RWPE2 (cell line): ENCODE data around the gene NT5C3B.
A peak's percentile ranks its signal among the peaks of the same experiment; 100 is the strongest.
"Not testable (repeated sequence)": the region's sequence is repeated elsewhere in the genome, so short reads cannot be mapped to it uniquely, and the experiment has no call there.

Experiments used
- ATAC-seq: fragments of 200-7000 bp; cut with Tn5 transposase; 3 replicates; pipeline ENCODE4 v1.9.1; 2021; ENCODE audit warnings: low read depth
- DNase-seq: peaks from one replicate; pipeline ENCODE4 v3.0.0-alpha.2; 2020; ENCODE audit warnings: low spot score
- H3K27ac ChIP-seq: fragments of 450-650 bp; 2 replicates; pipeline ENCODE4 v1.5.1; 2017; ENCODE audit warnings: mild to moderate bottlenecking; ENCODE audit not compliant: poor library complexity, severe bottlenecking
- H3K27me3 ChIP-seq: fragments of 250-450 bp; sonication (Bioruptor Pico); 2 replicates; pipeline ENCODE4 v1.5.1; 2021; ENCODE audit warnings: mild to moderate bottlenecking, moderate library complexity; ENCODE audit not compliant: insufficient read depth, poor library complexity, severe bottlenecking
- H3K36me3 ChIP-seq: fragments of 250-450 bp; sonication (Bioruptor Pico); 2 replicates; pipeline ENCODE4 v1.5.1; 2020; ENCODE audit warnings: low read depth, mild to moderate bottlenecking, moderate library complexity
- H3K4me1 ChIP-seq: fragments of 250-450 bp; sonication (Bioruptor Pico); 2 replicates; pipeline ENCODE4 v1.5.1; 2021; ENCODE audit warnings: mild to moderate bottlenecking, moderate library complexity; ENCODE audit not compliant: insufficient read depth, poor library complexity, severe bottlenecking
- H3K4me3 ChIP-seq: fragments of 250-450 bp; sonication (Bioruptor Pico); 2 replicates; pipeline ENCODE4 v1.5.1; 2021; ENCODE audit warnings: mild to moderate bottlenecking, moderate library complexity; ENCODE audit not compliant: severe bottlenecking
- H3K9me3 ChIP-seq: fragments of 250-450 bp; sonication (Bioruptor Pico); 2 replicates; pipeline ENCODE4 v1.5.1; 2021; ENCODE audit warnings: mild to moderate bottlenecking, moderate library complexity; ENCODE audit not compliant: severe bottlenecking
- CTCF ChIP-seq: fragments of 450-650 bp; IDR thresholded peaks from one replicate; pipeline ENCODE4 v1.5.1; 2017; ENCODE audit warnings: mild to moderate bottlenecking, moderate library complexity; ENCODE audit not compliant: poor library complexity, severe bottlenecking

Gene NT5C3B

GRCh38 chr17:41837761-41838538 lies 1.9 kb upstream of the NT5C3B start, which contains the start of gene KLHL10:
TSS of gene KLHL10 (plus strand) at chr17:41837825. CDS start at chr17:41837933, 108 bp downstream.
- peaks cover 3% of the 10 kb centered on the region for H3K4me1 ChIP-seq
- H3K4me3 ChIP-seq, result peak within 1 kb of the TSS; percentile 86
- ATAC-seq (no peak), DNase-seq (no peak)
- H3K27me3 ChIP-seq, result no peaks in the 10 kb centered on the region
- no peak for TF ChIP-seq CTCF
- peaks cover 18% of the 10 kb centered on the region for H3K36me3 ChIP-seq
- H3K9me3 ChIP-seq, result no peaks in the 10 kb centered on the region
- H3K27ac ChIP-seq, result no peak within 1 kb of the TSS

DNA sequence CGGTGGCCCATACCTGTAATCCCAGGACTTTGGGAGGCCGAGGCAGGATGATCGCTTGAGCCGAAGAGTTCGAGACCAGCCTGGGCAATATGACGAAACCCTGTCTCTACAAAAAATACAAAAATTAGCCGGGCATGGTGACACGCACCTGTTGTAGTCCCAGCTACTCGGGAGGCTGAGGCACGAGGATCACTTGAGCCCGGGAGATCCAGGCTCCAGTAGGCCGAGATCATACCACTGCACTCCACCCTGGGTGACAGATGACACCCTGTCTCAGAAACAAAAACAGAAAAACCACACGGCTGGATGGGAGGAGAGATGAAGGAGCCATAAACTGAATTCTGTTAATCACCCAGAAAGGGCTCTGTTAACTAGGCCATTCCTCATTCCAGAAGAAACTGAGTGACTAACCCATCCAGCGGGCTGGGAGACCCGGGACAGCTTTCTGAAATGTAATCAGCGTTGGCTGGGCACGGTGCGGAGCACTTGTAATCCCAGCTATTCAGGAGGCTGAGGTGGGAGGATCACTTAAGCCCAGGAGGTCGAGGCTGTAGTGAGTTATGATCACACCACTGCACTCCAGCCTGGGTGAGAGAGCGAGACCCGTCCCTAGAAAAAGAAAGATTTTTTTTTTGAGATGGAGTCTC lies 641 bp upstream of the NT5C3B start:
- H3K9me3 ChIP-seq, result no peaks in the 10 kb centered on the region
- H3K4me1 ChIP-seq, result peaks cover 3% of the 10 kb centered on the region
- H3K4me3 ChIP-seq, result peak overlapping the region; percentile 86
- peaks cover 30% of the 10 kb centered on the region for H3K36me3 ChIP-seq
- DNase-seq, result no peak
- ATAC-seq, result no peak
- TF ChIP-seq CTCF, result no peak
- H3K27ac ChIP-seq, result no peak overlapping the region
- no peaks in the 10 kb centered on the region for H3K27me3 ChIP-seq

DNA sequence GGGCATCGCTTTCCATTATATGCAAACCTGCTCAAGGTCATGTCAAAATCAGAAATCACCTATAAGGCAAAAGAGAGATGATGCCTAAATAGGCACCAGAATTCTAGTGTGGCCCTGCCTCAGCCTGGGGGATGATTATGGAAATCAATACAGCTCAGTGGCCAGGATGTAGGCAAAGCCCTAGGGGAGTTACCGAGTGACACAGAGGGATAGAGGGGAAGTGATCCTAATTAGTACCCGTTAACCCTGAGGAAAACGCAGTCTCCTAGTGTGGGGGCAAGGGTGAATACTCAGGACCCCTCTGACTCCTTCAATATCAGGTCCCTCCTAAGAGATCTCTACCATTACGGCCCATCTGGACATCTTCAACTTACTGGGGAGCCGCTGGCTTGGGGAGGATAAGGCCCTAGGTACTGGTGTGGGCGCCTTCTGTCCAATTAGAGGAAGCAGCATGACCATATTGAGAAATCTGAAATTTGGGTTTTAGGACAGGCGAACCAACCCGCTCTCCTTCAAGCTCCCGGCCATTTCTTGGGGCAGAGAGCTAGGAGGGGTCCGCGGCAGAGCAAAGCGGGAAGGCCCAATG lies 725 bp downstream of the NT5C3B start:
- Histone ChIP-seq H3K27me3 (no peaks in the 10 kb centered on the region), H3K27ac (peak overlapping the region; percentile 14), H3K36me3 (peaks cover 41% of the 10 kb centered on the region), H3K4me3 (peak overlapping the region; percentile 86), H3K9me3 (no peaks in the 10 kb centered on the region), H3K4me1 (peaks cover 3% of the 10 kb centered on the region)
- peak; percentile 46 for ATAC-seq
- DNase-seq, result no peak
- no peak for TF ChIP-seq CTCF

GRCh38 chr17:41829961-41830360 lies 6.1 kb downstream of the NT5C3B start:
- not testable (repeated sequence) for H3K9me3 ChIP-seq, H3K4me1 ChIP-seq, H3K4me3 ChIP-seq, ATAC-seq, DNase-seq, H3K27me3 ChIP-seq, H3K27ac ChIP-seq
- peaks cover 87% of the 10 kb centered on the region for H3K36me3 ChIP-seq

- no peak for TF ChIP-seq CTCF
- Histone ChIP-seq H3K9me3 (no peaks in the 10 kb centered on the region), H3K36me3 (peaks cover 52% of the 10 kb centered on the region), H3K27me3 (no peaks in the 10 kb centered on the region), H3K4me3 (no peak overlapping the region), H3K27ac (no peak overlapping the region), H3K4me1 (no peaks in the 10 kb centered on the region)
- no peak for ATAC-seq
- no peak for DNase-seq
Observed at GRCh38 chr17:41825175-41825845, 10.7 kb downstream of the NT5C3B start.
